Head of caudate nucleus (tissue), 42 donors: Measurements from ENCODE around the gene VEGFC.
A peak's percentile ranks its signal among the peaks of the same experiment; 100 is the strongest.

Source experiments
- DNase-seq, 42 donors: peaks; one replicate each; pipeline versions ENCODE4 v3.0.0 to v3.0.0-alpha.2; 2020 to 2021; ENCODE audit warnings: mixed read lengths in 7 of 42
- intact Hi-C: fragments of 100-400 bp; cut with DNase I; formaldehyde crosslinking; loops from one replicate; pipeline ENCODE4 v1.15.0; 2022

VEGFC gene

GRCh38 chr4:176642472-176642871 is 150.2 kb downstream of the VEGFC start:
- intact Hi-C loops: no loop called here
- DNase-seq: no peak

- no peak for DNase-seq
- intact Hi-C loops: no loop called here
Measured at GRCh38 chr4:176641237-176641636, 151.5 kb downstream of the VEGFC start.

GRCh38 chr4:176638992-176639391 is 153.7 kb downstream of the VEGFC start:
- intact Hi-C loops: no loop called here
- no peak for DNase-seq

GRCh38 chr4:176636292-176636691 is 156.4 kb downstream of the VEGFC start:
- peak in 1 of 42 donors; percentile 3 for DNase-seq
- intact Hi-C loops: no loop called here

GRCh38 chr4:176635372-176636261 is 157.1 kb downstream of the VEGFC start:
- DNase-seq: peak in 4 of 42 donors; percentile 2 to 23 (median 10)
- intact Hi-C loops: no loop called here
